ENCODE results near the gene PIK3R4. TPM values are rescaled to one million over a fixed set of nuclear protein-coding genes. Genes with fewer than 3 reads are reported as not detected.

The PIK3R4 gene
- total RNA-seq, 6 donors from 2014 or later, result 24.6 to 44.2 (median 33.4) TPM

DNA sequence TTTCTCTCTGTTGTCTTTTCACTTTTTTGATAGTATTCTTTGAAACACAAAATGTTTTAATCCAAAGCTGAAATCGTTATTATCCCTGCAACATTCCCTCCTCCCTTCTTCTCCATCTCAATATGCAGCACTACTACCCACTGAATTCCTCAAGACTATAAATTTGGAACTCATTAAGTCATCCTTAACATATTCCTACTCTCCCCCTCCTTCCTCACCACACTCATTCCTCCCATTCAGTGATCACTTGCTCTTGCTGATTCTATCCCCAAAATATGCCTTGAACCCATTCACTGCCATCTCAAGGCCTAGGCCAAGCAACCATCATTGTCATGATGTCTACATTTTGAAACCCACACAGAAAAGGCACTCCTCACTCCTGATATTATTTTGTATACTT lies 2.4 kb upstream of the PIK3R4 start:
- TF ChIP-seq POLR2AphosphoS5 (IDR thresholded peaks at IDR 0.05) (no peak), EP300 (IDR thresholded peaks at IDR 0.05) (no peak), POLR2A (IDR thresholded peaks at IDR 0.05) (no peak)
- TF ChIP-seq, protein P1, sequence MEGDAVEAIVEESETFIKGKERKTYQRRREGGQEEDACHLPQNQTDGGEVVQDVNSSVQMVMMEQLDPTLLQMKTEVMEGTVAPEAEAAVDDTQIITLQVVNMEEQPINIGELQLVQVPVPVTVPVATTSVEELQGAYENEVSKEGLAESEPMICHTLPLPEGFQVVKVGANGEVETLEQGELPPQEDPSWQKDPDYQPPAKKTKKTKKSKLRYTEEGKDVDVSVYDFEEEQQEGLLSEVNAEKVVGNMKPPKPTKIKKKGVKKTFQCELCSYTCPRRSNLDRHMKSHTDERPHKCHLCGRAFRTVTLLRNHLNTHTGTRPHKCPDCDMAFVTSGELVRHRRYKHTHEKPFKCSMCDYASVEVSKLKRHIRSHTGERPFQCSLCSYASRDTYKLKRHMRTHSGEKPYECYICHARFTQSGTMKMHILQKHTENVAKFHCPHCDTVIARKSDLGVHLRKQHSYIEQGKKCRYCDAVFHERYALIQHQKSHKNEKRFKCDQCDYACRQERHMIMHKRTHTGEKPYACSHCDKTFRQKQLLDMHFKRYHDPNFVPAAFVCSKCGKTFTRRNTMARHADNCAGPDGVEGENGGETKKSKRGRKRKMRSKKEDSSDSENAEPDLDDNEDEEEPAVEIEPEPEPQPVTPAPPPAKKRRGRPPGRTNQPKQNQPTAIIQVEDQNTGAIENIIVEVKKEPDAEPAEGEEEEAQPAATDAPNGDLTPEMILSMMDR (IDR thresholded peaks at IDR 0.05), result no peak
- DNase-seq (no peak), ATAC-seq (ENCODE audit: low FRiP score in 2 of 2) (no peak)
- peaks cover 11 to 24% (median 16%) of the 10 kb centered on the region in 4 donors for H3K4me1 ChIP-seq
- peaks cover 0 to 3% (median 0%) of the 10 kb centered on the region in 4 donors for H3K36me3 ChIP-seq
- no peaks in the 10 kb centered on the region for H3K27me3 ChIP-seq
- no peaks in the 10 kb centered on the region for H3K9me3 ChIP-seq
- WGBS, 2 donors, result 67 to 83% methylated on average over 1 of the region's 1 CpG
- H3K27ac ChIP-seq, result no peak overlapping the region
- no peak overlapping the region for H3K4me3 ChIP-seq

DNA sequence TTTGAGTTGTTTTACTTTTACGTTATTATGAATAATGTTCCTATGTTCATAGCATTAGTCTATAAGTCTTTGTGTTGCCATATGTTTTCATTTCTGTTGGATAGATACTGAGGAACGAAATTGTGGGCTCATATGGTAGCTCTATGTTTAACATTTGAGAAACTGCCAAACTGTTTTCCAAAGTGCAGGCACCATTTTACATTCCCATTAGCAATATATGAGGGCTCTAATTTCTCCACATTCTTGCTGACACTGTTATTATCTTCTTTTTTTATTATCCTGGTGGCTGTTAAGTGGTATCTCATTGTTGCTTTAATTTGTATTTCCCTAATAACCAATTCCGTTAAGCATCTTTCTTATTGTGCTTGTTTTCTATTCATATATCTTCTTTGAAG lies 1.8 kb upstream of the PIK3R4 start:
- Histone ChIP-seq H3K4me1 (peaks cover 11 to 29% (median 20%) of the 10 kb centered on the region in 4 donors), H3K9me3 (no peaks in the 10 kb centered on the region), H3K36me3 (peaks cover 0 to 8% (median 2%) of the 10 kb centered on the region in 4 donors), H3K4me3 (peak overlapping the region in 3 of 4 donors; percentile 60 to 82 (median 63)), H3K27ac (peak overlapping the region; percentile 71 to 88 (median 86)), H3K27me3 (no peaks in the 10 kb centered on the region)
- 74 to 80% methylated on average over 3 of the region's 3 CpGs for WGBS, 2 donors
- TF ChIP-seq EP300 (IDR thresholded peaks at IDR 0.05) (no peak), POLR2A (IDR thresholded peaks at IDR 0.05) (no peak), POLR2AphosphoS5 (IDR thresholded peaks at IDR 0.05) (no peak)
- TF ChIP-seq, protein P1 (IDR thresholded peaks at IDR 0.05), result no peak
- DNase-seq, result no peak
- no peak for ATAC-seq (ENCODE audit: low FRiP score in 2 of 2)

DNA sequence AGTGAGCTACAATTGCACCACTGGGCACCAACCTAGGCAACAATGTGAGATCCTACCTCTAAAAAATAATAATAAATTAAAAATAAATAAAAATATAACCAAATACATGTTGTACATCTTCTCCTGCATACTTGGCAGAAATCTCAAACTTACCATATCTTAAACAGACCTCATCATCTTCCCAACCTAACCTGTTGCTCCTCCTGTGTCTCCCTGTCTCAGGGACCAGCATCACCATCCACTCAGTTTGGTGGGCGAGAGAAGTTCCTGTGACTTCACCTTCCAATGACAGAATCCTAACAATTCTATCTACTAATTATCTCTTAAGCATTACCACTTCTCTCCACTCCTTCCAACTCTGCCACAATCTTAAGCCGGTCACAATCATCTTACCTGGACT lies 3.3 kb downstream of the PIK3R4 start:
- ATAC-seq (ENCODE audit: low FRiP score in 2 of 2) (no peak), DNase-seq (no peak)
- peaks cover 30 to 53% (median 42%) of the 10 kb centered on the region in 4 donors for H3K4me1 ChIP-seq
- H3K9me3 ChIP-seq, result no peaks in the 10 kb centered on the region
- 93 to 96% methylated on average over 2 of the region's 2 CpGs for WGBS, 2 donors
- peaks cover 0 to 20% (median 2%) of the 10 kb centered on the region in 4 donors for H3K36me3 ChIP-seq
- no peaks in the 10 kb centered on the region for H3K27me3 ChIP-seq
- H3K27ac ChIP-seq, result no peak overlapping the region
- no peak overlapping the region for H3K4me3 ChIP-seq
- TF ChIP-seq POLR2AphosphoS5 (IDR thresholded peaks at IDR 0.05), result no peak
- TF ChIP-seq, protein P1 (IDR thresholded peaks at IDR 0.05), result no peak
- TF ChIP-seq EP300 (IDR thresholded peaks at IDR 0.05), result no peak
- no peak for TF ChIP-seq POLR2A (IDR thresholded peaks at IDR 0.05)

DNA sequence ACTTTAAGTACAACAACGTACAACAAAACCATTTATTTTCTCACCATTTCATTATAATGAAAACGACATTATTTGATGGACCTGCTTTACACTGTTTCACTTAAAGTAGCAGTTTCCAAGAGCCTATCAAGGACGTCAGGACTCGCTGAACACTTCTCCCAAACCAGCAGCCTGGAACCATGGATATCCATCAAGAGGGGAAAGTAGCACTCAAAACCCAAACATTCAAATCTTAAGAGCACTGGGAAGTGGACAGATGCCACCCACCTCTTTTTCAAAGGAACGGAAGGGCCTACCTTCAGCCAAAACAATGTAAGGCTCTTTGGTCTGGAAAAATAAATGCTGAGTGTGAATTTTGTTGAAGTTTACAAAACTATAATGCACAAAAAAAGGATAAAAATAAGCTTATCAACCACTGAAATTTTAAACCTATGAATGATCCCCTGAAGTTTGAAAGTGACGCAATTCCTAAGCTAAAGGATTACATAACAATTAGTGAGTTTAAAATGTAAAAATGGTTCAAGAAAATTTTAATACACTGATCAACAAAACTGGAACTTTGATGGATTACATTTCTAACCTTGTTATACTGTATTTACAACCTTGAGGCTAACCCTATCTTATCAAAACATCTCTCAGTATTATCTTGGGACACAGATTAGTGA lies 4.6 kb downstream of the PIK3R4 start:
- 72 to 85% methylated on average over 6 of the region's 6 CpGs for WGBS, 2 donors
- Histone ChIP-seq H3K36me3 (peaks cover 0 to 20% (median 2%) of the 10 kb centered on the region in 4 donors), H3K9me3 (no peaks in the 10 kb centered on the region), H3K4me1 (peaks cover 30 to 47% (median 44%) of the 10 kb centered on the region in 4 donors), H3K4me3 (no peak overlapping the region), H3K27me3 (no peaks in the 10 kb centered on the region), H3K27ac (peak overlapping the region in 1 of 4 donors; percentile 1)
- no peak for ATAC-seq (ENCODE audit: low FRiP score in 2 of 2)
- DNase-seq, result no peak
- TF ChIP-seq POLR2AphosphoS5 (IDR thresholded peaks at IDR 0.05) (no peak), POLR2A (IDR thresholded peaks at IDR 0.05) (no peak), EP300 (IDR thresholded peaks at IDR 0.05) (no peak)
- TF ChIP-seq, protein P1 (IDR thresholded peaks at IDR 0.05), result no peak

DNA sequence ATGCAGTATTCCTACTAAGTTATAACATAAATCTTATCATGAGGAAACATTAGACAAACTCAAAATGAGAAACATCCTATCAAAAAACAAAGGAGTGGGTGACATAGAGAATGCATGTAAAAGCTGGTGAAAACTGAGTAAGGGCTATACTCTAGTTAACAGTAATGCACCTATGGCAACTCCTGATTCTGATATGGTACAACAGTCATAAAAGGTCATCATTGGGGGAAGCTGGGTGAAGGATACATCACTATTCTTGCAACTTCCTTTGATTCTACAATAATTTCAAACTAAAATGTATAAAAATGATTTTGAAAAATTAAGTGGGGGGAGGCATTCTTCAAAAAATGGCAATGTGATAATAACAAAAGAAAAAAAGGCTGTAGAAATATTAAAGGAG lies 6.8 kb downstream of the PIK3R4 start:
- Histone ChIP-seq H3K4me3 (no peak overlapping the region), H3K27me3 (no peaks in the 10 kb centered on the region), H3K27ac (no peak overlapping the region), H3K9me3 (no peaks in the 10 kb centered on the region), H3K4me1 (peaks cover 19 to 32% (median 31%) of the 10 kb centered on the region in 4 donors), H3K36me3 (peaks cover 0 to 30% (median 4%) of the 10 kb centered on the region in 4 donors)
- DNase-seq (no peak), ATAC-seq (ENCODE audit: low FRiP score in 2 of 2) (no peak)
- no peak for TF ChIP-seq EP300 (IDR thresholded peaks at IDR 0.05)
- no peak for TF ChIP-seq POLR2AphosphoS5 (IDR thresholded peaks at IDR 0.05)
- no peak for TF ChIP-seq POLR2A (IDR thresholded peaks at IDR 0.05)
- TF ChIP-seq, protein P1 (IDR thresholded peaks at IDR 0.05), result no peak
